H9 (cell line): ENCODE measurements around the gene MYL11. TPM values are rescaled to one million over a fixed set of nuclear protein-coding genes. Genes with fewer than 3 reads are reported as not detected.

Experiments
- DNase-seq: peaks from one replicate; pipeline ENCODE4 v3.0.0-alpha.2; 2017
- H2AFZ ChIP-seq: one replicate; pipeline ENCODE4 v1.6.1; 2013; ENCODE audit warnings: mild to moderate bottlenecking, low read length, control low read depth, moderate library complexity
- H2AK5ac ChIP-seq: 2 replicates; pipeline ENCODE4 v1.6.1; 2013; ENCODE audit warnings: low read length, control low read depth, mixed read lengths; ENCODE audit not compliant: insufficient read length
- H2BK120ac ChIP-seq: one replicate; pipeline ENCODE4 v1.6.1; 2013; ENCODE audit warnings: low read depth, mild to moderate bottlenecking, low read length, control low read depth, inconsistent platforms; ENCODE audit not compliant: poor library complexity, severe bottlenecking
- H2BK12ac ChIP-seq: 2 replicates; pipeline ENCODE4 v1.6.1; 2013; ENCODE audit warnings: low read length, control low read depth, mixed read lengths, low read depth; ENCODE audit not compliant: insufficient read length
- H2BK15ac ChIP-seq: 2 replicates; pipeline ENCODE4 v1.6.1; 2013; ENCODE audit warnings: low read depth, low read length, control low read depth
- H2BK20ac ChIP-seq: one replicate; pipeline ENCODE4 v1.6.1; 2013; ENCODE audit warnings: low read depth, mild to moderate bottlenecking, low read length, control low read depth, inconsistent platforms; ENCODE audit not compliant: poor library complexity, severe bottlenecking
- H2BK5ac ChIP-seq: 2 replicates; pipeline ENCODE4 v1.6.1; 2013; ENCODE audit warnings: low read length, control low read depth, mixed read lengths; ENCODE audit not compliant: insufficient read length
- H3K14ac ChIP-seq: 2 replicates; pipeline ENCODE4 v1.6.1; 2013; ENCODE audit warnings: low read length, control low read depth; ENCODE audit not compliant: insufficient read depth
- H3K18ac ChIP-seq: 2 replicates; pipeline ENCODE4 v1.6.1; 2013; ENCODE audit warnings: low read depth, mild to moderate bottlenecking, mixed read lengths, low read length, control low read depth; ENCODE audit not compliant: insufficient read length
- H3K23ac ChIP-seq: 2 replicates; pipeline ENCODE4 v1.6.1; 2013; ENCODE audit warnings: low read length, control low read depth, mixed read lengths, low read depth; ENCODE audit not compliant: insufficient read length
- H3K23me2 ChIP-seq: 2 replicates; pipeline ENCODE4 v1.6.1; 2013; ENCODE audit warnings: low read depth, mild to moderate bottlenecking, mixed read lengths, low read length, control low read depth; ENCODE audit not compliant: insufficient read length, poor library complexity, severe bottlenecking
- H3K27ac ChIP-seq: 2 replicates; pipeline ENCODE4 v1.5.1; 2013; ENCODE audit warnings: low read length, control low read depth, mixed read lengths, low read depth; ENCODE audit not compliant: insufficient read length
- H3K27me3 ChIP-seq: 2 replicates; pipeline ENCODE4 v1.6.1; 2013; ENCODE audit warnings: low read length, control low read depth, inconsistent platforms; ENCODE audit not compliant: insufficient read depth
- H3K4ac ChIP-seq: 2 replicates; pipeline ENCODE4 v1.6.1; 2013; ENCODE audit warnings: low read depth, mild to moderate bottlenecking, control low read depth, inconsistent platforms, low read length, moderate library complexity
- H3K4me1 ChIP-seq: 2 replicates; pipeline ENCODE4 v1.6.1; 2013; ENCODE audit warnings: low read length, control low read depth, inconsistent platforms; ENCODE audit not compliant: insufficient read depth
- H3K4me2 ChIP-seq: 2 replicates; pipeline ENCODE4 v1.6.1; 2013; ENCODE audit warnings: low read length, control low read depth, mixed read lengths; ENCODE audit not compliant: insufficient read length, insufficient read depth
- H3K56ac ChIP-seq: 2 replicates; pipeline ENCODE4 v1.6.1; 2013; ENCODE audit warnings: low read depth, mild to moderate bottlenecking, mixed read lengths, low read length, control low read depth; ENCODE audit not compliant: insufficient read length
- H3K79me1 ChIP-seq: 2 replicates; pipeline ENCODE4 v1.6.1; 2013; ENCODE audit warnings: low read depth, mild to moderate bottlenecking, moderate library complexity, low read length, control low read depth, inconsistent platforms; ENCODE audit not compliant: insufficient read depth, poor library complexity, severe bottlenecking
- H3K79me2 ChIP-seq: 2 replicates; pipeline ENCODE4 v1.6.1; 2013; ENCODE audit warnings: low read length, control low read depth, inconsistent platforms; ENCODE audit not compliant: insufficient read depth
- H3K9ac ChIP-seq: 2 replicates; pipeline ENCODE4 v1.6.1; 2013; ENCODE audit warnings: low read length, control low read depth, mixed read lengths; ENCODE audit not compliant: insufficient read length; ENCODE audit errors: extremely low read depth
- H3K9me3 ChIP-seq: one replicate; pipeline ENCODE4 v1.6.1; 2013; ENCODE audit warnings: low read depth, low read length, inconsistent platforms; ENCODE audit not compliant: control insufficient read depth
- H3T11ph ChIP-seq: one replicate; pipeline ENCODE4 v1.6.1; 2013; ENCODE audit warnings: mild to moderate bottlenecking, low read length, control low read depth, inconsistent platforms
- H4K20me1 ChIP-seq: one replicate; pipeline ENCODE4 v1.6.1; 2013; ENCODE audit not compliant: control insufficient read depth, insufficient read length, insufficient read depth
- H4K5ac ChIP-seq: 2 replicates; pipeline ENCODE4 v1.6.1; 2013; ENCODE audit warnings: low read depth, mild to moderate bottlenecking, mixed read lengths, low read length, control low read depth; ENCODE audit not compliant: insufficient read length
- H4K8ac ChIP-seq: replicated peaks from 2 replicates; pipeline ENCODE4 v1.6.1; 2013; ENCODE audit warnings: low read length, control low read depth, mixed read lengths, low read depth; ENCODE audit not compliant: insufficient read length
- H4K91ac ChIP-seq: 2 replicates; pipeline ENCODE4 v1.6.1; 2013; ENCODE audit warnings: low read depth, mild to moderate bottlenecking, moderate library complexity, mixed read lengths, low read length, control low read depth; ENCODE audit not compliant: insufficient read length
- H3K27ac Mint-ChIP-seq, 3 experiments: 2 replicates in 2 of 3; 3 replicates in 1 of 3; pipeline ENCODE4 v1.8.0; 2020 to 2021; ENCODE audit warnings: mixed read lengths in 3 of 3, mild to moderate bottlenecking in 1 of 3, moderate library complexity in 1 of 3
- H3K27me3 Mint-ChIP-seq: 2 replicates; pipeline ENCODE4 v1.8.0; 2021; ENCODE audit warnings: low read depth, mild to moderate bottlenecking, moderate library complexity, mixed read lengths
- H3K36me3 Mint-ChIP-seq, 3 experiments: 2 replicates in 2 of 3; 3 replicates in 1 of 3; pipeline ENCODE4 v1.8.0; 2020 to 2021; ENCODE audit warnings: low read depth in 3 of 3, mixed read lengths in 3 of 3; ENCODE audit not compliant: insufficient read depth in 1 of 3
- H3K4me1 Mint-ChIP-seq, 2 experiments: 2 replicates each; pipeline ENCODE4 v1.8.0; 2020; ENCODE audit warnings: mixed read lengths in 2 of 2
- H3K4me3 Mint-ChIP-seq, 2 experiments: 2 replicates in 1 of 2; 3 replicates in 1 of 2; pipeline ENCODE4 v1.8.0; 2020 to 2021; ENCODE audit warnings: mild to moderate bottlenecking in 2 of 2, mixed read lengths in 2 of 2, moderate library complexity in 1 of 2
- H3K9me3 Mint-ChIP-seq, 2 experiments: 2 replicates in 1 of 2; 3 replicates in 1 of 2; pipeline ENCODE4 v1.8.0; 2020; ENCODE audit warnings: mild to moderate bottlenecking in 2 of 2, mixed read lengths in 2 of 2, moderate library complexity in 1 of 2
- CTCF ChIP-seq: fragments of 200-600 bp; sonication (generic); conservative IDR thresholded peaks from 3 replicates; pipeline ENCODE4 v1.8.0; 2021; ENCODE audit warnings: antibody characterized with exemption, mild to moderate bottlenecking
- WGBS: extraction: QIAGEN DNeasy Blood & Tissue Kit; methylation state at CpG from one replicate; pipeline ENCODE4 v1.1.7; 2013; ENCODE audit warnings: missing lambda C conversion rate, low lambda C conversion rate, mixed read lengths; ENCODE audit not compliant: insufficient read length; ENCODE audit errors: extremely low coverage; 5-methylcytosine and 5-hydroxymethylcytosine counted together
- total RNA-seq: library from RNA; stranded (reverse); gene quantifications from 2 replicates; pipeline ENCODE4 v1.2.1, GENCODE V29; 2021

The MYL11 gene
- total RNA-seq, 1 experiment from 2014 or later = 0.70 TPM

- no peak overlapping the region for H3K27ac ChIP-seq
- peaks cover 30 to 55% (median 54%) of the 10 kb centered on the region in 3 experiments for H3K36me3 Mint-ChIP-seq
- H2BK15ac ChIP-seq = no peak overlapping the region
- H3K4me3 Mint-ChIP-seq = no peak overlapping the region
- H3K23ac ChIP-seq = no peak overlapping the region
- no peak overlapping the region for H2BK5ac ChIP-seq
- H3K18ac ChIP-seq = no peak overlapping the region
- no peaks in the 10 kb centered on the region for H4K20me1 ChIP-seq
- no peak overlapping the region for H2AFZ ChIP-seq
- no peaks in the 10 kb centered on the region; a peak in 1 of 5 replicates for H3K9me3 Mint-ChIP-seq
- H3K79me1 ChIP-seq = peaks cover 3% of the 10 kb centered on the region
- H3K27ac Mint-ChIP-seq = no peak overlapping the region; a peak in 1 of 7 replicates
- no peak overlapping the region for H4K8ac ChIP-seq
- no peak overlapping the region for H4K91ac ChIP-seq
- no peak overlapping the region for H3K4ac ChIP-seq
- H4K5ac ChIP-seq = no peak overlapping the region
- DNase-seq = no peak
- no peaks in the 10 kb centered on the region for H3K9me3 ChIP-seq
- no peak overlapping the region for H2BK20ac ChIP-seq
- H2BK120ac ChIP-seq = no peak overlapping the region
- H2AK5ac ChIP-seq = no peak overlapping the region
- H2BK12ac ChIP-seq = no peak overlapping the region
- peaks cover 11 to 15% of the 10 kb centered on the region in 2 experiments for H3K4me1 Mint-ChIP-seq
- H3K79me2 ChIP-seq = peaks cover 2% of the 10 kb centered on the region; the same call in 1 of the 2 replicates
- no peak overlapping the region for H3K56ac ChIP-seq
- no peak overlapping the region for H3K14ac ChIP-seq
- H3K4me2 ChIP-seq = no peak overlapping the region
- no peaks in the 10 kb centered on the region for H3K4me1 ChIP-seq
- H3K27me3 Mint-ChIP-seq = no peaks in the 10 kb centered on the region; the same call in none of the 2 replicates
- TF ChIP-seq CTCF = no peak
- no peak overlapping the region for H3K9ac ChIP-seq
- peaks cover 8% of the 10 kb centered on the region for H3K23me2 ChIP-seq
- H3T11ph ChIP-seq = no peak overlapping the region
- H3K27me3 ChIP-seq = no peaks in the 10 kb centered on the region
- no CpG with 5 or more reads among the region's 5 CpGs for WGBS
These were observed 46.4 kb downstream of the MYL11 start for GRCh38 chr16:30421010-30421409.

Other genes starting within 250 kb of the MYL11 start
- gene CORO1A, start 191.2 kb upstream of the MYL11 start, total RNA-seq = 3.4 and 4.8 TPM in 2 replicates
- gene BOLA2B, start 181.1 kb upstream of the MYL11 start, total RNA-seq = 202 and 218 TPM in 2 replicates
- 30.3 TPM in 2 replicates for gene SLX1A, start 180.9 kb upstream of the MYL11 start, total RNA-seq
- gene SULT1A3, start 175.5 kb upstream of the MYL11 start, total RNA-seq = 21.5 and 21.8 TPM in 2 replicates
- gene NPIPB13, start 126.3 kb upstream of the MYL11 start, total RNA-seq = 14.3 and 16.4 TPM in 2 replicates
- gene CD2BP2, start 19.5 kb upstream of the MYL11 start, total RNA-seq = 90.1 and 90.2 TPM in 2 replicates
- 25.6 and 25.8 TPM in 2 replicates for gene TBC1D10B, start 4.3 kb upstream of the MYL11 start, total RNA-seq
- gene SEPTIN1, start 7.8 kb downstream of the MYL11 start, total RNA-seq = 1.4 and 2.5 TPM in 2 replicates
- gene ZNF48, start 20.6 kb downstream of the MYL11 start, total RNA-seq = 57.3 and 61.2 TPM in 2 replicates
- 9.7 and 10.5 TPM in 2 replicates for gene ZNF771, start 32.8 kb downstream of the MYL11 start, total RNA-seq
- 78.1 and 78.3 TPM in 2 replicates for gene DCTPP1, start 55.2 kb downstream of the MYL11 start, total RNA-seq
- 52.6 and 54.1 TPM in 2 replicates for gene SEPHS2, start 71.1 kb downstream of the MYL11 start, total RNA-seq
- gene ITGAL, start 97.9 kb downstream of the MYL11 start, total RNA-seq = not detected in 2 replicates
- 39.0 and 40.0 TPM in 2 replicates for gene ZNF768, start 151.8 kb downstream of the MYL11 start, total RNA-seq
- gene ZNF747, start 160.1 kb downstream of the MYL11 start, total RNA-seq = 17.5 and 18.4 TPM in 2 replicates
- 11.2 and 11.4 TPM in 2 replicates for gene ZNF764, start 183.6 kb downstream of the MYL11 start, total RNA-seq
- gene ZNF688, start 196.9 kb downstream of the MYL11 start, total RNA-seq = 4.3 and 4.5 TPM in 2 replicates
- gene ZNF785, start 210.9 kb downstream of the MYL11 start, total RNA-seq = 17.0 and 18.8 TPM in 2 replicates
- 21.1 and 21.9 TPM in 2 replicates for gene ZNF689, start 235.6 kb downstream of the MYL11 start, total RNA-seq